Myocyte (in vitro differentiated cells): ENCODE results near the gene INTS6. TPM values are rescaled to one million over a fixed set of nuclear protein-coding genes. Genes with fewer than 3 reads are reported as not detected.

Source experiments
- DNase-seq: peaks from one replicate; pipeline ENCODE4 v3.0.0-alpha.2; 2012; ENCODE audit warnings: low read depth
- total RNA-seq: library from RNA; depleted of rRNA; stranded (reverse); fragments of >200 nt; gene quantifications from 2 replicates; pipeline ENCODE4 v1.2.3, GENCODE V29; 2014

Gene INTS6
- total RNA-seq, 1 donor from 2014 or later = 42.6 TPM

- DNase-seq = no peak
Observed at GRCh38 chr13:51348069-51348967, 104.5 kb downstream of the INTS6 start.

GRCh38 chr13:51347099-51347498 lies 105.7 kb downstream of the INTS6 start:
- no peak for DNase-seq

DNA sequence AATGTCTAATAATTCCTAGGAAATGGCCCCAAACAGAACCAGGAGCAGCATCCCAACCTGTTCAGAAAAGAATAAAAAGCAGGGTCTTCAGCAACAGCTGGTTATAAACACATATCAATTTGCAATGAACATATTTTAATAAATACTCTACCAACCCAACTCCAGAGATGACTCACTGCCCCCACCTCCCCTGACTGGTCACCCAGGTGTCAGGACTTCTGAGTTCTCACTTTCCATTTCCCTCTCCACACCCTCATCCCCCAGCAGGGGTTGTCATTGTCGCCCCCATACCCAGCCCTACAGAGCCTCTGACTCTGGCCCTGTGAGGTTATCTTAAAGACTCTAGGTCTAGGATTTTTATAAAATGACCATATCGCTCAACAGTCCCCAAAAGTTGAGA lies 106.4 kb downstream of the INTS6 start:
- DNase-seq = no peak

GRCh38 chr13:51343475-51343874 lies 109.4 kb downstream of the INTS6 start:
- DNase-seq = no peak

- no peak for DNase-seq
Observed at GRCh38 chr13:51342706-51343105, 110.1 kb downstream of the INTS6 start.

DNA sequence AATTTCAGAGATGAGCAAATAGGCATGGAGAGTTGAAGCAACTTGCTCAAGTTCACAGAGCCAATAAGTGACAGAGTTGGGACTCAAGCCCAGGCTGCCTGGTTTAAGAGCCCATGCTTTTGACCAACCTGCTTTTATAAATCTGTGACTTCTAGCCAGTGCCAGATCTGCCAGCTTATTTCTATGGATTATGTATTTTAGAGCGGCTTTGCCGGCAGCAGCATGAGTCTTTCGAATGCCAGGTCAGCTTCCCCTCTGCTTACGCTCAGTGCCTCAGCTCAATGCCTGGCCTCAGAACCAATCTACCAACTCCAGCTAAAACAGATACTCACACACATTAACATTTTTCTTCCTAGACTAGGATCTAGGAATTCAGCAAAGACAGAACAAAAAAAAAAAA lies 111.0 kb downstream of the INTS6 start:
- no peak for DNase-seq

DNA sequence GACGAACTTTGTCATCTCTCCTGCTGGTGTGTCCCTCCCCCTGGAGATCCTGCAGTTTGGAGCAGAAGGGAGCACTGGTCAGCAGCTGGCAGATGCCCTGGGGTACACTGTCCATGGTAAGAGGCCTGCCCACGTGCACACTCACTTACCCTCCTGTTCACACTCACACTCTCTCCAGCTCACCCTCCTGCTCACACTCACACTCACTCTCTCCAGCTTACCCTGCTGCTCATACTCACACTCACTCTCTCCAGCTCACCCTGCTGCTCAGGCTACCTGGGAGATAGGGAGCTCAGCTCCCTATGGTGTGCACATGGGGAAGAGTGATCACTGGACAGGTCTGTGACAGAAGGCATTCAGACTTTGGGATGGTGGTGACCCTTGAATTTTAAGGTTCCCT lies 111.6 kb downstream of the INTS6 start:
- DNase-seq = no peak

DNA sequence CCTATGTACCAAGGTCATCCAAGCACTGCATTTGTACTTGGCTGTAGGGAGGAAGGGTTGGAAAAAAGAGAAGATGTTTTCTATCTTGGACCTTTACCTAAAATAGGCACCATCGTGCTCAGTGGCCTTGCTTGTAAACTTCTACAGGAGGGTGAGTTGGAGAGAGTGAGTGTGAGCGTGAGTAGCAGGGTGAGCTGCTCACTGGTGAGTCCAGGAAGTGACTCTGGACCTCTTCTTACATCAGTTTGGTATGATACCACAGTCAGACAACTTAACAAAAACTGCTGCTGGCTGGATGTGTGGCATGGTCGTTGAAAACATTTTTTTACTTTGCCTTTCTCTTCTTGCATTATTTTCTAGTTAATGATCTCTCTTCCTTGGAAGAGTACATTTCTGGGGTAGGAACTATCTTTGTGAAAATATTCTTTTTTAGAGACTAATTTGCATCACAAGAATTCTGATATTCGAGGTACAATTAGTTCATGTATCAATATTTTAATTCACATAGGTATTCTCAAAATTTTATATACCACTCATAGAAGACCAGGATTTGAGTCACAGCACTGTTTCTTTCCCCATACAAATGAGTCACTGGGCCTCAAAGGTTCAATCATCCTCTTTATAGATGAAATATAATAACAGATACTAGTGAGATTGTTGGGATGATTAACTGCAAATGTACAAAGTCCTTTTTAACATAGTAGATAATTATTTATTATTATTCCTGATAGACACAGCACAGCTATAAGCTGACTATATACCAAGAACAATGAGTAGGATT lies 112.7 kb downstream of the INTS6 start:
- DNase-seq = no peak

DNA sequence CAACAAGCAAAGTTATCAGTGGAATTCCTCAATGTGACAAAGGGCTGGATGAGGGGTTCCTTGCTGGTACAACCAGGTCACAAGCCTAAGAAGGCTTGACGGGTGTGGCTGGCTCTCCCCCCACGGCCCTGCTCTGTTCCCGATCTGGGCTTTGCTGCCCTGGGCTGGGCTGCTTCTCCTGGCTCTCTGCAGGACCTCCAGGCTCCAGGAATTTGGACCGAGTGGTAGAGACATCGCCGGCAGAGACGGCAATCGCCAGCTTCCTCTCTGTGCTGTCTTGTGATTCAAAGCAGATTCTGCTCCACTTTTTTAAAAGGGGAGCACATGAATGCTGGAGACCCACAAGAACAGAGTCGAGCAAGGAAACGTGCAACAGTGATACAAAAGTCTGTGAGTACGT lies 113.5 kb downstream of the INTS6 start, which contains the start of gene SERPINE3:
Gene SERPINE3 (plus strand): TSS at position 338 of the 400 bp plus-strand sequence. CDS start 1,401 bp downstream, outside the sequence.
- DNase-seq = no peak

GRCh38 chr13:51336746-51337145 lies 116.1 kb downstream of the INTS6 start:
- DNase-seq = no peak

DNA sequence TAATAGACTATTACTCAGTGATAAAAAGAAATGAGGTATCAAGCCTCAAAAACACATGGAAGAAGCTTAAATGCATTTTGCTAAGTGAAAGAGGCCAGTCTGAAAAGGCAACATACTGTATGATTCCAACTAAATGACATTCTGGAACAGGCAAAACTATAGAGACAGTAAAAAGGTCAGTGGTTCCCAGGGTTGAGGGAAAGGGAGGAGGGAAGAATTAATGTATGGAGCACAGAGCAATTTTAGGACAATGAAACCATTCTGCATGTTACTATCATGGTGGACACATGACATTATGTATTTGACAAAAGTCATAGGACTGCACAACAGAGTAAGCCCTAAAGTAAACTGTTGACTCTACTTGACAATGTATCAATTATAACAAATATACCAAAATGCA lies 119.0 kb downstream of the INTS6 start:
- DNase-seq = no peak

- no peak for DNase-seq
Observed at GRCh38 chr13:51333421-51333820, 119.4 kb downstream of the INTS6 start.

- no peak for DNase-seq
Observed at GRCh38 chr13:51332566-51333361, 120.1 kb downstream of the INTS6 start.

DNA sequence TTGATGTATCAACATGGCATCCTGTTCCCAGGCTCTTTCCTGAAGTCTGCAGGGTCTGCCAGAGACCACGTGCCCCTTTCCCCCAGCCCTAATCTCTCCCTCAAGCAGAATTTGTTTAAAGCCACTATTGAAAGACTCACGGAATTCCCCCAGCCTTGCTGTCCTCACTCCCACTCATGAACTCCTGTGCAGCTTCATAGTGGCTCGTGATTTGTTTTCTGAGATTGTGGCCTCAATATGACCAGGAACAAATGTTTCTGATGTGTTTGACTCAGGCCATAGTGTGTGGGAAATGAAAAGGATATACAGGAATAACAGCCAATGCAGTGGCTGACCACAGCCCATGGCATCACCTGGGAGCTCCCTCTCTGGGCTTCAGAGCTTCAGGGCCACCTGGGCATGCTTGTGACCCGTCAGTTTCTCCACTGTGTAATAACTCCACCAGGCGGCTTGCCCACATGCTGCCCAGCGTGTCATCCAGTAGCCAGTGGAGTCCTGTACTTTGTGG lies 121.4 kb downstream of the INTS6 start:
- peak; percentile 61 for DNase-seq

DNA sequence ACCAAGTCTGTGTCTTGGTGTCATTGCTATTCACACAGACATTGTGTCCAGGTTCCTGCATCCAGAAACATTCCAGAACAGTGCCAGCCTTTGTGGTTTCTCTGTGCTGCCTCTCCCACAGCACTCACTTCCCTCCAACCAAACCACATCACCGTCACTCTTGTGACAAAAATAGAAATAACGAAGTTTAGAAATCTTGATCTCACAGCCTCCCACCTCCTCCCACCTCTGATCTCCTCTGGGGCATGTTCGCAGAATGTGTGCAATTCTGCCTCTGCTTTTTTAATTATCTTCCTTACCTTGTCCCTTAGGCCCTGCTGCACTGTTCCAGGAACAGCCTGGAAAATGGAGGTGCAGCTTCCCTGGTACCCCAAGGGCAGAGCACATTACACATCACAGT lies 122.0 kb downstream of the INTS6 start:
- DNase-seq = peak; percentile 89

GRCh38 chr13:51329606-51330005 lies 123.2 kb downstream of the INTS6 start:
- DNase-seq = no peak

DNA sequence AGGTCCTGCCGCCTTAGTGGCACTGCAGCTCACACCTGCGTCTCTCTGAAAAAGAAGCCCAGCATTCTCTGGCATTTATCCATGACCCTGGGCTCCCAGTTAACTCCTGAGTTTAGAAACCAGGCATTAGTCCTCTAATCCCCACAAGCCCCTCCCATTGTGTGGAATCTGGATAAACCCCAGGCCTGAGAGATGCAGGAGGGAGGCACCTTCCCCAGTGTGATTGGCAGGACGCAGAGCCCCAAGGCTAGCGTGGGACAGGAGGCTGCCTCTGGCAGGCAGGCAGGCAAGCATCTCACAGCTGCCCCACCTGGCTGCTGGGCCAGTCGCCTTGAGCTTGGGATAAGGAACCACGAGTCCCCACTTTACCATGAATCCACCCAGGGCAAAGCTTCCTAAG lies 124.3 kb downstream of the INTS6 start:
- no peak for DNase-seq

DNA sequence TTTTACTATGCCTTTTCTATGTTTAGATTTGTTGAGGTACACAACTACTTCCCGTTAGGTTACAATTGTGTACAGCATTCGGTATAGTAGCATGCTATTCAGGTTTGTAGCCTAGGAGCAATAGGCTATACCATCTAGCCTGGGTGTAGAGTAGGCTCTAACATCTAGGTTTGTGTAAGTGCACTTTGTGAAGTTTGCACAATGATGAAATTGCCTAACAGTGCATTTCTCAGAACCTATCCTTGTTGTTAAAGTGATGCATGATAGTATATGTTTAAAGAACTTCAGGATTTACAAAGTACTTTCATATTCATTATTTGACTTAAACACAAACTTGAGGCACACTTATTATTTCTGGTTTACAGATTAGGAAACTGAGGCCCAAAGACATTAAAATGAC lies 124.9 kb downstream of the INTS6 start:
- no peak for DNase-seq

- DNase-seq = no peak
Observed at GRCh38 chr13:51326777-51327176, 126.1 kb downstream of the INTS6 start.

DNA sequence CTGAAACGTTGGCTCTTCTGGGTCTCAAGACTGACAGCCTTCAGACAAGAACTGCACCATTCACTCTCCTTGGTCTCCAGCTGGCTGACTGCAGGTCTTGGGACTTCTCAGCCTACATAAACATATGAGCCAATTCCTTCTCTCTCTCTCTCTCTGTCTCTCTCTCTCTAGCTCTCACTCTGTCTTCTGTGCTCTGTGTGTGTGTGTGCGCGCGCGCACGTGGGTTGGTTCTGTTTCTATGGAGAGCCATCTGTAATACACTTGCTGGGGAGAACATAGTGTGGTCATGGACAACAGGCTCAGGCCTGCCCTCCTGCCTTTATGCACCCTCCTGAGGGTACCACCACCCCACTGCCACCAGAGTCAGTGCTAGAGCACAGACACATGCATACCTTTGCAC lies 127.0 kb downstream of the INTS6 start:
- DNase-seq = no peak

GRCh38 chr13:51324714-51325420 lies 128.0 kb downstream of the INTS6 start:
- DNase-seq = no peak
